Measurements from ENCODE around the gene GAA. TPM values are rescaled to one million over a fixed set of nuclear protein-coding genes. Genes with fewer than 3 reads are reported as not detected.

Gene GAA
- total RNA-seq, 2 donors from 2014 or later, result 34.2 to 36.3 TPM

DNA sequence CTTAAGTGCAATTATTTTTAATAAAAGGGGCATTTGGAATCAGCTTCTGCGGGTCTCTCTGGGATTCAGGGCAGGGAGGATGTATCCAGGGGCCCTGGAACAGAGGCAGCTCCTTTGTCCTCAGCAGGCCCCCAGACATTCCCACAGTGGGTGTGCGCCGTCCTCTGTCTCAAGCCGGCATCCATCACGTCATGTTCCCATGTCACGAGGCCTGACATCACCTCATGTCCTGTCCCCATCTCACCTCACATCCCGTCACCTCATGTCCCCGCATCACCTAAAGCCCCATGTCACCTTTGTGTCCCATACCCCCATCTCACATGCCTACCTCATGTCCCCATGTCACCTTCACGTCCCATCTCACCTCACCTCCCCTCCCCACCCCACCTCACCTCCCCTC, 18.5 kb downstream of the GAA start:
- Mint-ChIP-seq H3K9me3 (peaks cover 0 to 5% of the 10 kb centered on the region in 2 donors), H3K36me3 (peaks cover 0 to 6% of the 10 kb centered on the region in 2 donors), H3K27ac (no peak overlapping the region)
- DNase-seq (ENCODE audit: low spot score in 2 of 2), result peak in 1 of 2 donors; percentile 9
- ATAC-seq, result no peak

DNA sequence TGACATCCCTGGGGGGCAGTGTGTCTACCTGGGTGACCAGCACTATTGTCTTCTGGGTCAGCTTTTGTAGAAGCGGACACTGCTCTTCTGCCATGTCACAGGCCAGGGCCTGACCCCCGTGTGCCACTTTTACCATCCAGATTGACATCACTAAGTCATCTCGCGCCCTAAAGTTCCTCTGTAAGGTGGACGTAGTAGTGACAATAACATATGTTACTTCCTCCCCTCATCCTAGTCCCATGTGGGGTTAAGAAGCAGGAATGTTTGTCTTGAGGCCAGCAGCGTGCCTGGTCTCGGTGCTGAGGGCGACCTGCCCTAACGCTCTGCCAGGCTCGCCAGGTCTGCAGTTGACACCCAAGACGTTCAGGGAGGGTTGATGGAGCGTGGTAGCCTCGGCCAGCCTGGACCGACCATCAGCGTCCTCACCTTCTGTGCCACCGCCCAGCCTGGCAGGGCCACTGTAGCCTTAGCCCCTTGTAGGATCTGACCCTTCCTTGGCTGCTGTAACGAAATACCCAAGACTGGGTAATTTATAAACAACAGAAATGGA, 20.7 kb downstream of the GAA start:
- no peaks in the 10 kb centered on the region for H3K36me3 Mint-ChIP-seq
- no peaks in the 10 kb centered on the region for H3K9me3 Mint-ChIP-seq
- ATAC-seq, result no peak
- peak in 1 of 2 donors; percentile 6 for DNase-seq (ENCODE audit: low spot score in 2 of 2)
- H3K27ac Mint-ChIP-seq, result no peak overlapping the region

DNA sequence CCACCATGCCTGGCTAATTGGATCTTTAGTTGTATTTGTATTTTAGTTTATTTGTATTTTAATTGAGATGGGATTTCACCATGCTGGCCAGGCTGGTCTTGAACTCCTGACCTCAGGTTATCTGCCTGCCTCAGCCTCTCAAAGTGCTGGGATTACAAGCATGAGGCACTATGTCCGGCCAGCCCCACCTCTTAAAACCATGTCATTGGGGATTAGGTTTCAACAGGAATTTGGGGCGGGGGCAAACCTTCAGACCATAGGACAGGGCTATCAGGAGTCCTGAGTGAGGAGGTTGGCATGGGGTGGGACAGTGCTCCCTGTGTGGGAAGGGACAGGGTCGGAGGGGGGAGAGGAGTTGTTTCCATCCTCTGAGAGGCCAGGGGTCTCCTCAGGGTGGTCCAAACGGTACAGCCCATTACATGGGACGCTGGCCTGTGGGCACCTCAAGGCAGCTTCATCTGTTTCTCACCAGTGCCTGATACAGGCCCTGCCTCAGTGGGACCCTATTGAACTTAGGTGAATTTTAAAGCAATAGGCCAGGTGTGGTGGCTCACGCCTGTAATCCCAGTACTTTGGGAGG, 21.6 kb downstream of the GAA start:
- DNase-seq (ENCODE audit: low spot score in 2 of 2) (peak in 1 of 2 donors; percentile 48), ATAC-seq (no peak)
- H3K9me3 Mint-ChIP-seq, result no peaks in the 10 kb centered on the region
- no peak overlapping the region for H3K27ac Mint-ChIP-seq
- no peaks in the 10 kb centered on the region for H3K36me3 Mint-ChIP-seq

DNA sequence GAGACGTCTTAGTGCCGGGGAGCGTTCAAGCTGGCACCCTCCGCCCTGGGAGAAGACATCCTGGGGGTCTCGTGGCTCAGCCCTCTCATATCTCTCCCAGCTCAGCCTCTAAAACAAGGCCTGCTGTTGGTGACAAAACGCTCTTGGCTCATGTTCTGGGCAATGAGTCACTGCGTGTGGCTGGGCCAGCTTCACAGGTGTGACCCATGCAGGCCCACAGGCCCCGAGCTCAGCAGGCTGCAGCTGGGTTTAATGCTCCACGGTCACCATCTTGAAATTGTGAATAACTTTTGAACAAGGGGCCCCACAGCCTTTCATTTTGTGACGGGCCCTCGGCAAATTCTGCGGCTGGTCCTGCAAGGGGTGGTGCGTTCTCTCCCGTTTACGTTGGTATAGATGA, 22.4 kb downstream of the GAA start:
- no peaks in the 10 kb centered on the region for H3K9me3 Mint-ChIP-seq
- peak in 1 of 2 donors; percentile 35 for DNase-seq (ENCODE audit: low spot score in 2 of 2)
- no peaks in the 10 kb centered on the region for H3K36me3 Mint-ChIP-seq
- no peak overlapping the region for H3K27ac Mint-ChIP-seq
- no peak for ATAC-seq

DNA sequence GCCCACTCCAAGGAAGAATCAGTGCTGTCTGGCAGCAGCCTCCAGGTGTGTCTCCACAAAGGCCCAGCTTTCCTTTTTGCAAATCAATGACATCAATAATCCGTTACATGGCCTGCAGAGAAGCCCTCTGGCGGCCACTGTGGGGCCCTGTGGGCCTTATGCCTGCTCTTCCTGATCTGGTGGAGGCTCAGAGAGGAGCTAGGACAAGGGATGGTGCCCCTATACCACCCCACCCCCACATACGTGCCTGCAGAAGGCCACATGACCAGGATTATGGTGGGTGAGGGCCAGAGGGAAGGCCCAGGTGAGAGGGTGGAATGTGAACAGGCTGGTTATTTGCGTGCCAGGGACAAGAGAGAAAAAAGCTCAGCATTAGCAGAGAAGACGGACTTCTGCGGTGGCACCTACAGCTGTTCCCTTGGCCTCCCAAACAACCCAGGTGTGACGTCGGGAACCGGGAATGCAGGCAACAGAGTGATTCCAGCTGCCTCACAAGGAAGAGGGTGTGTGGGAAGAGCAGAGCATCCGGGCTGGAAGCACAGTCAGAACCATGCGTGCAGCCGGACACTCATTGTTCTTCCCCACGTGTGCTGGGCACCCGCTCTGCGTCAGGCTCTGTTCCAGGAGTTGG, 23.1 kb downstream of the GAA start:
- H3K36me3 Mint-ChIP-seq, result no peaks in the 10 kb centered on the region
- ATAC-seq (no peak), DNase-seq (ENCODE audit: low spot score in 2 of 2) (peak in 1 of 2 donors; percentile 42)
- H3K9me3 Mint-ChIP-seq, result no peaks in the 10 kb centered on the region
- H3K27ac Mint-ChIP-seq, result no peak overlapping the region

DNA sequence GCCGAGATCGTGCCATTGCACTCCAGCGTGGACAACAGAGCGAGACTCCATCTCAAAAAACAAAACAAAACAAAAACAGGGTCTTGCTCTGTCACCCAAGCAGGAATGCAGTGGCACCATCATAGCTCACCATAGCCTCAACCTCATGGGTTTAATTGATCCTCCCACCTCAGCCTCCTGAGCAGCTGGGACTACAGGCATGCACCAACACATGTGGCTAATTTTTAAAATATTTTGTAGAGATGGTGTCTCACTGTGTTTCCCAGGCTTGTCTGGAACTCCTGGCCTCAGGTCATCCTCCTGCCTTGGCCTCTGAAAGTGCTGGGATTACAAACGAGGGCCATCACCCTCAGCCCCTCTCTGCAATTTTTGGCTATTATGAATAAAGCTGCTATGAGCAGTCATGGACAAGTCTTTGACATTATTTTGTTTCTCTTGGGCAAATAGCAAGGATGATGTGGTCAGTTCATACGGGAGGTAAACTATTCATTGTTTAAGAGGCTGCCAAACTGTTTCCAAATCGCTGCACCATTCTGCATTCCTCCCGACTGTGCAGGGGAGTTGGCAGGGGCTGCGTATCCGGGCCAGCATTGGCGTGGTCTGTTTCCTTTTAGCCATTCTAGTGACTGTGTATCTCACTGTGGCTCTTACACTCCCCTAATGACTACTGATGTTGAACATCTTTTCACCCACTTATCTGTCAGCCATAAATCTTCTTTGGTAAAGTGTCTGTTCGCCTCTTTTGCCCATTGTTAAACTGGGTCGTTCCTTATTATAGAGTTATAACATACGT, 24.5 kb downstream of the GAA start:
- Mint-ChIP-seq H3K9me3 (no peaks in the 10 kb centered on the region), H3K27ac (no peak overlapping the region), H3K36me3 (no peaks in the 10 kb centered on the region)
- ATAC-seq (no peak), DNase-seq (ENCODE audit: low spot score in 2 of 2) (no peak)

DNA sequence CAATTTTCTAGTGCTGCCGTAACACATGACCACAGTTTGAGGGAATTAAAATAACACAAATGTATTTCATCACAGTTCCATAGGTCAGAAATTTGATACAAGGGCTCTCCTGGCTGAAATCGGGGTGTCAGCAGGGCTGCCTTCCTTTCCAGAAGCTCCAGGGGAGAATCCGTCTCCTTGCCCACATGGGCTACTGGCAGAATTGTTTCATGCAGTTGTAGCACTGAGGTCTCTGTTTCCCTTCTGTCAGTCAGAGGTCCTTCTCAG, 25.0 kb downstream of the GAA start:
- no peaks in the 10 kb centered on the region for H3K9me3 Mint-ChIP-seq
- no peak for DNase-seq (ENCODE audit: low spot score in 2 of 2)
- ATAC-seq, result no peak
- no peaks in the 10 kb centered on the region for H3K36me3 Mint-ChIP-seq
- H3K27ac Mint-ChIP-seq, result no peak overlapping the region

DNA sequence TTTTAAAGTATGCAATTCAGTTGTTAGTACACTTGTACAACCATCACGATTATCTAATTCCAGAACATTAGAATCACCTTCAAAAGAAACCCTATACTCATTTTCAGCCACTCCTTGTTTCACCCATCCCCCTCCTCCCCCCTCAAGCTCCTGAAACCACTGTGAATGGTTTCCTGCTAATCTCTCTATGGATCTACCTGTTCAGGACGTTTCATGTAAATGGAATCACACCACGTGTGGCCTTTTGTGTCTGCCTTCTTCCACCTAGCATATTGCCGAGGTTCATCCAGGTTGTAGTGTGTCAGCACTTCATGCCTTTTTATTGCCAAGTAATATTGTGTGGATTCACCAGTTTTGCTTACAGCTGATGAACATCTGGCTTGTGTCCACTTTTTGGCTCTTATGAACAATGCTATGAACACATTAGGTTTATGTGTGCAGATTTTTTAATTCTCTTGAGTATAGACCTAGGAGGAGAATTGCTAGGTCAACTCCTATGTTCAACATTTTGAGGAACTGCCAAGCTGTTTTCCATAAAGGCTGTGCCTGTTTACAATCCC, 27.7 kb downstream of the GAA start:
- ATAC-seq, result no peak
- DNase-seq (ENCODE audit: low spot score in 2 of 2), result peak in 1 of 2 donors; percentile 6
- no peak overlapping the region for H3K27ac Mint-ChIP-seq
- peaks cover 7 to 10% of the 10 kb centered on the region in 2 donors for H3K36me3 Mint-ChIP-seq
- no peaks in the 10 kb centered on the region for H3K9me3 Mint-ChIP-seq

DNA sequence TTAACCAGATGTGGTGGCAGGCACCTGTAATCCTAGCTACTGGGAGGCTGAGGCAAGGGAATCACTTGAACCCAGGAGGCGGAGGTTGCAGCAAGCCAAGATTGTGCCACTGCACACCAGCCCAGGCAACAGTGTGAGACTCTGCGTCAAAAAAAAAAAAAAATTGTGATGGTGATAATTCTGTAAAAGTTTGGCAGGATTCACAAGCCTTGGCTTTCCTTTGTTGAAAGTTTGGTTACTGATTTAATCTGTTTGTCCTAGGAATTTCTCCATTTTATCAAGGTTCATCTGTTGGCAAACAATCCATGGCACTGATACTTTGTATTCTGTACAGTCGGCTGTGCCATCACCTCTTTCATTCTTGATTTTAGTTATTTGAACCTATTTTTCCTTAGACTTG, 29.6 kb downstream of the GAA start:
- Mint-ChIP-seq H3K27ac (no peak overlapping the region), H3K36me3 (peaks cover 7 to 27% of the 10 kb centered on the region in 2 donors), H3K9me3 (no peaks in the 10 kb centered on the region)
- DNase-seq (ENCODE audit: low spot score in 2 of 2) (no peak), ATAC-seq (no peak)

DNA sequence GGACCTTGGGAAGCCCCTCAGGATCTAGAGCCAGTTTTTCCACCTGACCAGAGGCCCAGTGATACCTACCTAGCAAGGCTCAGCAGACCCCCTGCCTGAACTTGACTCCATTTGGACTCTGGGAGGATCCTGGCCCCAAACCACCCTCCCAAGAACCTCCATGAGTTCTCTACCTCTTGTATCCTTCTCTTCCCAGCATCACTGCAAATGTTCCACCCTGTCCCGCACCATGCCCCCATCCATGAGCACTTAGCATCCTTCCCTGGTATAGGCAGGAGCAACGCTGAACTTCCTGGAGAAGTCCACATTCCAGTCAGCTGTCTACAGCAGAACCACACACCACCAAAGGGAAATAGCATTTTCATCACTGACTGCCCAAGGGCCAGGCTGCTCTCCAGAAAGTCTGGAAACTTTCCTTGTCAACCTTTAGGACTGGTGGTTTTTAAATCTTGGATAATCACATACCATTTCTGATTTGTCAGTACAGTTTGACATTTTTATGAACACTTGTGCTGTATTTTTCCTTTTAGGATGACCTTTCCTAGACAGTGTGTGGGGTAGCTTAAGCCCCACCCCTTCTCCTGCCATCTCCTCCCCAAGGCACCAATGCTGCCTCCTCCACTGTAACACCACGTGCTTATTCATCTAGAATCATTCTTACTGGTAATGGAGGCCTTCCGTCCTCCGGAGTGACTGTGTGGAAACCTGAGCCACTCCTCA, 31.7 kb downstream of the GAA start:
- Mint-ChIP-seq H3K36me3 (peaks cover 14 to 39% of the 10 kb centered on the region in 2 donors), H3K9me3 (no peaks in the 10 kb centered on the region), H3K27ac (peak overlapping the region; percentile 49 to 84)
- peak; percentile 19 to 40 for ATAC-seq
- DNase-seq (ENCODE audit: low spot score in 2 of 2), result no peak

DNA sequence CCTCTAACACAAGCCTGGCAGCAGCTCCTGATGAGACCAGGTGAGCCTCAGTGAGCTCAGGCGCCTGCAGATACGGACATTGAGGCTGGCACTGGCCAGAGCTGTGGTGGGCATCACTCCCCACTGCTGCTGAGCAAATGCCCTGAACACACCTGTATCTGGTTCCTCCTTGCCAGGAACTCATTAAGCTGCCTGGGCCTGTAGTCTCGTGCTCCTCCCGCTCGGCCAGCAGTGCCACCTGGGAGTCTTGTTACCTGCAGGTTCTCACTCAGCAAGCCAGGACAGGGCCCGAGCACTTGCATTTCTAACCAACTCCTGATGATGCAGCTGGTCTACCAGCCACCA, 32.2 kb downstream of the GAA start:
- DNase-seq (ENCODE audit: low spot score in 2 of 2), result no peak
- Mint-ChIP-seq H3K9me3 (no peaks in the 10 kb centered on the region), H3K27ac (peak overlapping the region; percentile 49 to 84), H3K36me3 (peaks cover 18 to 43% of the 10 kb centered on the region in 2 donors)
- ATAC-seq, result peak; percentile 3 to 19

DNA sequence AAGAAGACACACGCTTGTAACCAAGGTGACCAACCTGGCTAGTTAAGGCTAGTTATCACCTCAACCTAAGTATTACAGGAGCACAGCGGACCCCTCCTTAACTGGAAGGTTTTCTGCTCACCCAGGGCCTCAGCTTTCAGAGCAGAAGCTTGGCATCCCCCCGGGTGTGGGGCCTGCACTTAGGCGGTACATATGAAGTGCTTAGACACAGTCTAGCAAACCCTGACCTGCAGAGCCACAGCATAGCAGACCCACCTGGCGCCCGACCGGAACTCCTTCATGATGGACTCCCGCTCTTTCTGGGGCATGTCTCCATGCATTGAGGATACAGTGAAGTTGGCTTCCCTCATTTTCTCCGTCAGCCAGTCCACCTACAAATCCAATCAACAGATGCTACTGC, 35.8 kb downstream of the GAA start:
- ATAC-seq (peak in 1 of 2 donors; percentile 17), DNase-seq (ENCODE audit: low spot score in 2 of 2) (no peak)
- Mint-ChIP-seq H3K9me3 (no peaks in the 10 kb centered on the region), H3K36me3 (peaks cover 41 to 63% of the 10 kb centered on the region in 2 donors), H3K27ac (no peak overlapping the region)

DNA sequence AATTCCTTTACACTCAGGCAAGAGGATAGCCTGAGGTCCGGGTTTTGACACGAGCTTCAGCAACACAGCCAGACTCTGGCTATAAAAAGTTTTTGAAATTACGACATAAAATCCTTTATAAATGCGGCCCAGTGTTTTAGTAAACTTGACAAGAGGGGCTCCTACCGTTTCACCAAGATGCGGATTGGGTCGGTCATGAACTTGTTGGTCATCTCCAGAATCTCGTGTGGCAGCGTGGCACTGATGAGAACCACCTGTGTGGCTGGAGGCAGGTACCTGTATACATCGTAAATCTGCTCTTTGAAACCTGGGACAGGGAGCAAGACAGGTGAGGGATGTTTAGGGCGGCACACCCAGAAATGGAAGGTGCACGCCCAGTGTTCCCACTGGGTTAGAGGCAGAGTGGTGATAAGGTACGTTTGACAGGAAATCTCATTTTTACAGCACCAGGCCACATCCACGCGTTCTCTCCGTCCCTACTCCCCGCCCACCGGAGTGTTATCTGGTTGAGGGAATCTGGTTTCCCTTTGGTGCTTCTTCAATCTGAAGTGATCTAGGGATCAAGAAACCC, 37.6 kb downstream of the GAA start:
- peaks cover 33 to 55% of the 10 kb centered on the region in 2 donors for H3K36me3 Mint-ChIP-seq
- ATAC-seq (no peak), DNase-seq (ENCODE audit: low spot score in 2 of 2) (no peak)
- no peak overlapping the region for H3K27ac Mint-ChIP-seq
- no peaks in the 10 kb centered on the region for H3K9me3 Mint-ChIP-seq

DNA sequence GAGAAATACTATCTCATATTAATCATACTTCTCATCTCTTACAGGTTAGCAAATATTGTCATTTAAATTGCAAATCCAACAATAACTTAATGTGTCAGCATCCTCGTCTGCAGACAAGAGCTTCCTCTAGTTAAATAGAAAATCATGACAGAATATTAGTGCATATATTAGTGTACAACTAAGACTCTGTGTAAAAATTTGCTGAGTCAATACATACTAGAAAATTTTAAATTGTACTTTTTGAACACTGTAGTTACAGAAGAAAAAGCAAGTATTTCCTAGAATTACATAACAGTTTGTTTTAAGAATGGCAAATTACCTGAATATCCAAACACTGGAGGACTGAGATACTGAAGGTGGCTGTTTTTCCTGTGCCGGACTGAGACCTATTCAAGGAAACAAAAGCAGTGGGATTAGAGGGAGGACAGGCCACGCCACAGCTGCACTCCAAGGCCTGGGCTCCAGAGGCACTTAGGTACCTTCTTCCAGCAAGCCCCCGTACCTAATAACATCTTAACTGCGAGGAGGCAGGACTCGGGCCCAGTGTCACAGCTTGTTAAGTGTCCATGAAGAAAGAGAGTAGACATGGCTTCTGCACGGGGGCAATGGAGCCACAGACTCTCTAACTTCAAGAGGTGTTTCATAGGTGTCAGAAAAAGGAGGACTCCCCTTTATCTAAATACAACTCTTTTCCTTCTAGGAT, 40.2 kb downstream of the GAA start:
- DNase-seq (ENCODE audit: low spot score in 2 of 2) (peak in 1 of 2 donors; percentile 20), ATAC-seq (no peak)
- no peak overlapping the region for H3K27ac Mint-ChIP-seq
- H3K36me3 Mint-ChIP-seq, result peaks cover 43 to 59% of the 10 kb centered on the region in 2 donors
- H3K9me3 Mint-ChIP-seq, result no peaks in the 10 kb centered on the region

DNA sequence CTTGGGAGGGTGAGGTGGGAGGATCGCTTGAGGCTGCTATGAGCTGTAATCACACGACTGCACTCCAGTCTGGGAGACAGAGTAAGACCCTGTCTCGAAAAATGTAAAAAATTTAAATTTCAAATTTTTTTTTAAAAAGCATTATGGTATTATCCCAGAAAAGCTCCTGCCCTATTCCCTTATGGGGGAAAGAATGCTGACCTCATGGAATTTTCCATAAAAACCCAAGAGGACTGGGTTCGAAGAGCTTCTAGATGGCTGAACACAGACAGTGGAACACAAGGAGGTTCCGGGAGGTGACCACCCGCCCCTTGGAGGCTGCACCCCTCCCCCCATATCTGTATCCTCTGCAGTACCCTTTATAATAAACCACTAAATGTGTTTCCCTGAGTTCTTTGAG, 41.5 kb downstream of the GAA start:
- Mint-ChIP-seq H3K36me3 (peaks cover 46 to 55% of the 10 kb centered on the region in 2 donors), H3K9me3 (no peaks in the 10 kb centered on the region), H3K27ac (peak overlapping the region in 1 of 2 donors; percentile 79)
- DNase-seq (ENCODE audit: low spot score in 2 of 2) (no peak), ATAC-seq (no peak)

Measured in activated naive CD4-positive, alpha-beta T cell treated with anti-CD3 and anti-CD28 coated beads, Interleukin-2, amount 50 U/mL, for 72 hours (primary cell).